AG09309 (cell line): Measurements from ENCODE around the gene ZSCAN12.
"Not testable (repeated sequence)": the region's sequence is repeated elsewhere in the genome, so short reads cannot be mapped to it uniquely, and the experiment has no call there.

Experiments used
- DNase-seq: peaks from one replicate; pipeline ENCODE4 v3.0.0-alpha.2; 2010; ENCODE audit warnings: low read depth
- H3K4me3 ChIP-seq: 2 replicates; pipeline ENCODE4 v1.5.1; 2011; ENCODE audit warnings: mild to moderate bottlenecking, low read depth, low read length, moderate library complexity; ENCODE audit not compliant: control insufficient read depth
- CTCF ChIP-seq: IDR thresholded peaks from 2 replicates; pipeline ENCODE4 v1.5.1; 2011; ENCODE audit warnings: mild to moderate bottlenecking, low read depth, low read length, inconsistent platforms; ENCODE audit not compliant: insufficient read depth, control insufficient read depth; ENCODE audit errors: missing control alignments

The ZSCAN12 gene

GRCh38 chr6:28369463-28369862 lies 30.1 kb downstream of the ZSCAN12 start:
- no peak overlapping the region for H3K4me3 ChIP-seq
- DNase-seq = no peak
- TF ChIP-seq CTCF = no peak

- no peak for DNase-seq
- no peak for TF ChIP-seq CTCF
- no peak overlapping the region for H3K4me3 ChIP-seq
Observed at GRCh38 chr6:28368522-28368921, 31.0 kb downstream of the ZSCAN12 start.

- not testable (repeated sequence) for H3K4me3 ChIP-seq, DNase-seq
Observed at GRCh38 chr6:28365590-28365989, 34.0 kb downstream of the ZSCAN12 start.

- DNase-seq = no peak
- H3K4me3 ChIP-seq = no peak overlapping the region
- TF ChIP-seq CTCF = no peak
Observed at GRCh38 chr6:28360961-28361360, 38.6 kb downstream of the ZSCAN12 start.

GRCh38 chr6:28359562-28359961 lies 40.0 kb downstream of the ZSCAN12 start:
- not testable (repeated sequence) for DNase-seq, H3K4me3 ChIP-seq

- no peak overlapping the region for H3K4me3 ChIP-seq
- no peak for TF ChIP-seq CTCF
- DNase-seq = no peak
Observed at GRCh38 chr6:28357036-28357435, 42.5 kb downstream of the ZSCAN12 start.

- H3K4me3 ChIP-seq = no peak overlapping the region
- TF ChIP-seq CTCF = no peak
- DNase-seq = no peak
Observed at GRCh38 chr6:28356666-28357020, 42.9 kb downstream of the ZSCAN12 start.
